HL-60/S4 treated with phorbol 12-myristate 13-acetate at 8.2 ng/mL for 4 days and 3 days (cell line): ENCODE measurements around the gene SCN8A.

Experiments
- in situ Hi-C: fragments of 300-500 bp; cut with MboI; formaldehyde crosslinking; loops from 2 replicates; pipeline ENCODE4 v1.15.0; 2022; ENCODE audit warnings: low sequenced_read_pairs

The SCN8A gene

GRCh38 chr12:51706206-51706605 is 115.2 kb downstream of the SCN8A start:
- in situ Hi-C loops: no loop called here

GRCh38 chr12:51714666-51715065 is 123.6 kb downstream of the SCN8A start:
- in situ Hi-C loops: no loop called here

GRCh38 chr12:51717326-51717925 is 126.4 kb downstream of the SCN8A start:
- in situ Hi-C loops: no loop called here

- in situ Hi-C loops: no loop called here
These were observed 130.4 kb downstream of the SCN8A start for GRCh38 chr12:51721282-51721940.

DNA sequence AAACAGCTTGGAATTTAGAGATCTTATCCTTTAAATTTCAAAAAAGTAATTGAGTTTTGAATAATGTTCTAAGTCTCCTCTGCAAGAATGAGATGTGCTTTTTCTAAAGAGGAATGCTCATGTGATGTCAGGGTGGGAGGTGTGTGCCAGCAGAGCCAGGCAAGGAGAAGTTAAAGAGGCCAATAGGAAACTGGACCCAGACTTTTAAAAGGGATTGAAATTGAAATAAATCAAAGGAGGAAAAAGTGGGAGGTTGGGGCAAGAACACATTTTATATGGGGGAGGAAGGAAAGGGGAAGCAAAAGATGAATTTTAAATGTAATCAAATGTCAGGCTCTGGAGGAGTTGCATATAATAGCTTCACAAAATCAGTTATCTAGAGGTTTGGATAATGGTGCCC is 131.4 kb downstream of the SCN8A start:
- in situ Hi-C loops: no loop called here

DNA sequence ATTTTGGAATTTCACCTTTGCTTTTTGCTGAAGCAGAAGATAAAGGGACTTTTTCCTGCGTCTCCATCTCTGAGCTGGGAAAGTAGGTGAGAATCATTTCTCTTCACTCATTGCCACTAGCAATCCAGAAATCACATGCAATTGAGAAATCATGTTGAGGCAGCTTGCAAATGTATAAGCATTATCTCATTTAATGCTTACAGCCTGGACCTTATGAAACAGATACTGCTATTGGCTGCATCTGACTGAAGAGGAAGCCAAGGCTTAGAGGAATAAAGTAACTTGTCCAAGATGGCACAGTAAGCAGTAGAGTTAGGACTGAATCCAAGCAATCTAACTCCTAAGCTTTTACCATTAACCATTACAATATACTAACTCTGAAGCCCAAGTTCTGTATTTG is 135.1 kb downstream of the SCN8A start:
- in situ Hi-C loops: no loop called here

GRCh38 chr12:51726931-51727330 is 135.9 kb downstream of the SCN8A start:
- in situ Hi-C loops: no loop called here

DNA sequence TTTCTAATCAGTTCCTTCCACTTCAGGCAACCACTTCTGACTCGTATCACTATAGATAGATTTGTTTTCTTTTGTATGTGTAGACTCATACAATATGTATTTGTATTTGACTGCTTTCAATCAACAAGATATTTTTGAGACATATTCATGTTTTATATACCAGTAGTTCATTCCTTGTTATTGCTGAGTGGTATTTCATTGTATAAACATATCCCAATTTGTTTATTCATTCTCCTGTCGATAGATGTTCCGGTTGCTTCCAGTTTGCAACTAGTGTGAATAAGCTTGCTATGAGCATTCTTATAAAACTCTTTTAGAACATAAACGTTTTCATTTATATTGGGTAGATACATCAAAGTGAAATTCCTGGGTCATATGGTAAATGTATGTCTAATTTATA is 138.3 kb downstream of the SCN8A start:
- in situ Hi-C loops: no loop called here

DNA sequence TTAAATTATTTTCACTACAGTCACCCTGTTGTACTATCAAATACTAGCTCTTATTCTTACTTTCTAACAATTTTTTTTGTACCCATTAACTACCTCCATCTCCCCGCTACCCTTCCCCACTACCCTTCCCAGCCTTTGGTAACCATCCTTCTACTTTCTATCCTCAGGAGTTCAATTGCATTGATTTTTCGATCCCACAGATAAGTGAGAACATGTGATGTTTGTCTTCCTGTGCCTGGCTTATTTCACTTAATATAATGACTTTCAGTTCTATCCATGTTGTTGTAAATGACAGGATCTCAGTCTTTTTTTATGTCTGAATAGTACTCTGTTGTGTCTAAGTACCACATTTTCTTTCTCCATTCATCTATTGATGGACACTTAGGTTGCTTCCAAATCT is 139.7 kb downstream of the SCN8A start:
- in situ Hi-C loops: no loop called here

DNA sequence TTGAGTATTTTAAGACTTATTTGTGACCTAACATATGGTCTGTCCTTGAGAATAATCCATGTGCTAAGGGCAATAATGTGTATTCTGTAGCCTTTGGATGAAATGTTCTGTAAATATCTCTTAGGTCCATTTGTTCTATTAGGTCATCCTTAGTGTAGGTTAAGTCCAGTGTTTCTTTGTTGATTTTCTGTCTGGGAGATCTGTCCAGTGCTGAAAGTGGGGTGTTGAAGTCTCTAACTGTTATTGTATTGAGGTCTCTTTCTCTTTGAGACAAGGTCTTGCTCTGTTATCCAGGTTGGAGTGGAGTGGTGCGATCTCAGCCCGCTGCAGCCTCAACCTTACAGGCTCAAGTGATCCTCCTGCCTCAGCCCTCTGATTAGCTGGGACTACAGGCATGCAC is 149.5 kb downstream of the SCN8A start:
- in situ Hi-C loops: no loop called here

DNA sequence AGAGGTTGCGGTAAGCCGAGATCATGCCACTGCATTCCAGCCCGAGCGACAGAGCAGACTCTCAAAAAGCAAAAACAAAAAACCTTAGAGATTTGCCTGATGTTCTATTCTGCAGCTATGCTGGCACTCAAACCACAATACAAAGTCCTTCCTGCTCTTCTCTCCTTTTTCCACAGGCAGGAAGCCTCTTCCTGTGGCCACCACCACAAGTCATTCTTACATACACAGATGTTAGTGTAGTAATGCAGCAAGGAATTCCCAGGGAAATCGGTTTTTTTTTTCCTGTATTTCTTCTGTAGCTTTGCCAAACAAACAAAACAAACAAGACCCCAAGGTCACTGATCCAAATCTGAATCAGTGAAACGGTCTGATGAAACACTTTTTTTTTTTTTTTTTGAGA is 153.2 kb downstream of the SCN8A start:
- in situ Hi-C loops: no loop called here

GRCh38 chr12:51744957-51745356 is 153.9 kb downstream of the SCN8A start:
- in situ Hi-C loops: no loop called here

- in situ Hi-C loops: no loop called here
These were observed 155.4 kb downstream of the SCN8A start for GRCh38 chr12:51746416-51746815.

DNA sequence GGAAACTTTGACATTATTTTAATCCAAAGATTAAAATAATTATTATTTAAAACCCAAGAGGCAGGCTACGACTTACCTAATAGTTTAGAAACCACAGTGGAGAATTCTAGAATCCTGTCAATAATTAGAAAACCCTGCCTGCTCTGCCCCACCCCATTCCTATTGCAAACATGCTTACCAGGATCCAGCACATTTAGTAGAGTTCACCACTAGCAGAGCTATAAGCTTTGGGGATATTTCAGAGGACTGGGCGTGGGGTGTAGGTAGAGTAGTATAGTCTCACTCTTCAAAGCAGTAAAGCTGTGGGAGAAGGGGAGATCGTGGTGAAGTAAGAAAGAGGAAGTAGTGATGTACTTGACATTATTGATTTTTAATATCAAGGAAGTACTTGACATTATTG is 157.2 kb downstream of the SCN8A start:
- in situ Hi-C loops: no loop called here

DNA sequence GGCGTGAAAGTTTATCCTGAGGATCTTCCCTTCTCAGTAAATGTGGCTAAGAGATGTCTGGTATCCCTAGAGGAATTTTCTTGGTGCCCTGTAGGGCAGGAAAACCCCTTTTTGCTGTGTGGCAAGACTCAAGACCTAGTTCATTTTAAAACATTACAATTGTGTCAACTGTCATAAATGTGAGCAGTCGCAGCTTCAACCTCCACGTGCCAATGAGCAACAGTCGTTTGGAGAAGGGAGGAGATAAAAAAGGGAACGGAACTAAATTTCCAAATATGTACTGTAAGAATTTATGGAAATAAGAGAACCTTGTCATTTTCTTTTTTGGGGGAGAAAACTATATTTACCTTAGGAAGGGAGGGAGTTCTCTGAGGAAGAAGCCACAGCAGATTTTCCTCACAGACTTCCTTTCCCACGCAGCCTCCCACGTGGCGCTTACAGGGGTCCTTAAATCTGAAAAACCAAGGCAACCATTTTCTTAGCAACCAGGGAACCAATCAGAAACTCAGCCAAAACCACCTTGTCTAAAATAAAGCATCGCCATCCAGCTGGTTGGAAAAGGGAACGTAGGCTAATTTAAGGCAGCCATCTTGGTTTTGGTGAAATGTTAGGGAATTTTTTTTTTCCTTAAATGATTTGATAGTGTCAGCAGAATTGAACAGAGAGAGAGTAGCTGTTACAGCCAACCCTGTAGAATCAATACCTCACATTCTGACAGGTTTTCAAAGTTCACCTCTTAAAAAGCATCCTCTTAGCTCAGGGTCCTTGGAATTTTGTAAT is 158.4 kb downstream of the SCN8A start:
- in situ Hi-C loops: no loop called here

DNA sequence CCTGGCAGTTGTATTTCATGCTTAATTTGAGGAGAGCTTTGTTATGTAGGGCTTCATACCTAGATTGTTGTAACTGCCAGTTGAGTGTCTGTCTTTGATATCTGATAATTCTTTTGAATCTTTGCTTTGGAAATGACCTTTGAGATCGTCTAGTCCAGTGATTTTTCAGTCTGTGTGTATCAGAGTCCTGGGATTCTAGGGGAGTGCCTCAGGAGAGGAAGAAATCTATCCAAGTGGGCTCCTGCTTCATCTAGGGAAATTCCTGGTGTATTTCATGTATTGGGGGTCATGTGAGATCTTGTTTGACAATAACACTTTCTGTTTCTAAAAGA is 158.9 kb downstream of the SCN8A start:
- in situ Hi-C loops: no loop called here

GRCh38 chr12:51751661-51752060 is 160.6 kb downstream of the SCN8A start:
- in situ Hi-C loops: no loop called here

DNA sequence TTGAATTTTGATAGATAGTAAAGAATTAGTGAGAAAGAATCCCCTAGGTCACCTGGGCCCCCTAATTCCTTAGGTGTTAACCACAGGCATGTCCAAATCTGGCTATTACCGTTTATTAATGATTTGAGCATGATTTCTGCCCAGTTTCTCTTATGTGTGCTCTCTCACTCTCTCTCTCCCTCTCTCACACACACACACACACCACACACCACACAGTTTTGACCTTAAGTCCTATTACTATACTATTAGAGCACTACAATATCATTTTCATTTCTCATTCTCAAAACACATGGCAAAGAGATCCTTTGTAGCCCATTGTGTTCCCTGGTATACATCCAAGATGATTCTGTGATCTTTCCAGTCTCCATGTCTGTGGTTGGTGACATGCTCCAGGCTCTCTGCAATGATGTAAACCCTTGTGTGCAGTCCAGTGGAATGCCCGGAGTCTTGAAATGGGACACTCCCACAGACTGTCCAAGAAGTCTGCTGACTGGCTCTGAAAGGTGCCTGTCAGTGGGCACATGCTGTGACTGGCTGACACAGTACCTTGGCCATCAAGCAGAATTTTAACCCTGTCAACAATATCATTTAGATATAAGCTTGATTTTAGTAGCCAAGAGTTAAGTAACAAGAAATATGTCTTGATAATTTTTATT is 161.3 kb downstream of the SCN8A start:
- in situ Hi-C loops: no loop called here

DNA sequence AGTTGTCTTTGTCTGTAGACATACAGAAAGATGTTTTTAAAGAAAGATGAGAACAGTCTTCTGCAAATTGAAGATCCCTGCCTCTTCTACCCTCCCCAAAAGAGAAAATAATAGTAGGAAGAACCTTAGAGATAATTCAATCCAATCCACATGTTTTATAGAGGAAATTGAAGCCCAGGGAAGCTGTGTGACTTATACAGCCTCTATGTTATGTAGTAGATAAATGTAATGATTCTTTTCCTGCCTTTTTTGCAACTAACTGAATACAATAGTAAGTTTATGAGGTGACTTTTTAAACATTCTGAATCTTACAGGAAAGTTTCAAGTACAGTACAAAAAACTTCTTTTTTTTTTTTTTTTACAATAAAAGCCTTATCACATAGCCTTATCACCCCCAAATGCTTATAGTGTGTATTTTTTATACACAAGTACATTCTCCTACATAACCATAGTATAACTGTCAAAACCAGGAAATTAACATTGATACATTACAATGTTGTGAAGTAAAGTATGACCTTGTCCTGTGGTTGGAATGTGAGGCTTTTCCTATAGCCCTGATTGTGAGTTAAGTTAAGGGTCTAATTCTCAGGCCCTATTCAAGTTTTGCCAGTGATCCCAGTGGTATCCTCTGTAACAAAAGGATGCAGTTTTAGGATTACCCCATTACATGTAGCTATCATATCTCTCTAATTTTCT is 163.1 kb downstream of the SCN8A start:
- in situ Hi-C loops: no loop called here

GRCh38 chr12:51755251-51755650 is 164.2 kb downstream of the SCN8A start:
- in situ Hi-C loops: no loop called here

- in situ Hi-C loops: no loop called here
These were observed 168.1 kb downstream of the SCN8A start for GRCh38 chr12:51759175-51759574.
